GM18951 (cell line): ENCODE measurements around the gene IRF2.
A peak's percentile ranks its signal among the peaks of the same experiment; 100 is the strongest.
"Not testable (repeated sequence)": the region's sequence is repeated elsewhere in the genome, so short reads cannot be mapped to it uniquely, and the experiment has no call there.

ENCODE experiments used
- POLR2A ChIP-seq: IDR thresholded peaks from 4 replicates; pipeline ENCODE4 v1.6.1; 2011; ENCODE audit warnings: mild to moderate bottlenecking; ENCODE audit not compliant: insufficient read length, insufficient read depth; ENCODE audit errors: extremely low read depth
- in situ Hi-C: fragments of 300-500 bp; cut with MboI; formaldehyde crosslinking; loops from one replicate; pipeline ENCODE4 v1.12.0; 2022; ENCODE audit warnings: low sequenced_read_pairs, mixed read lengths, inconsistent platforms; ENCODE audit not compliant: unreplicated experiment

The IRF2 gene

DNA sequence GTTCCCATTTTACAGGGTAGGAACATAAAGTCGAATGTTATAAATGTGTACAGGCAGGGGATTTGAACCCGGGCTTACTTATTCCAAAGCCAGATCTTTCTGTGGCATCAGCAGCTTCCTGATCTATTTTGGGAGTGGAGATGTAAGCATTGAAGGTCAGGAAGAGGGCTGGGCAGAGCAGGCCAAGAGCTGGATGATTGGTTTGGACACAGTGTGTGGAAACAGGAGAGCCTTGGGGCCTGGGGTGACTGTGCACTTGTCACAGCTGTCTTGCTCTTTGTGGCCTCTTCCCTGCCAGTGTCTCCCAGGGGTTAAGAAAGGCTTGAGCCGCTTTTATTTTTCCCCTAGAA, 128.8 kb downstream of the IRF2 start:
- in situ Hi-C loops: no loop called here
- no peak for TF ChIP-seq POLR2A

DNA sequence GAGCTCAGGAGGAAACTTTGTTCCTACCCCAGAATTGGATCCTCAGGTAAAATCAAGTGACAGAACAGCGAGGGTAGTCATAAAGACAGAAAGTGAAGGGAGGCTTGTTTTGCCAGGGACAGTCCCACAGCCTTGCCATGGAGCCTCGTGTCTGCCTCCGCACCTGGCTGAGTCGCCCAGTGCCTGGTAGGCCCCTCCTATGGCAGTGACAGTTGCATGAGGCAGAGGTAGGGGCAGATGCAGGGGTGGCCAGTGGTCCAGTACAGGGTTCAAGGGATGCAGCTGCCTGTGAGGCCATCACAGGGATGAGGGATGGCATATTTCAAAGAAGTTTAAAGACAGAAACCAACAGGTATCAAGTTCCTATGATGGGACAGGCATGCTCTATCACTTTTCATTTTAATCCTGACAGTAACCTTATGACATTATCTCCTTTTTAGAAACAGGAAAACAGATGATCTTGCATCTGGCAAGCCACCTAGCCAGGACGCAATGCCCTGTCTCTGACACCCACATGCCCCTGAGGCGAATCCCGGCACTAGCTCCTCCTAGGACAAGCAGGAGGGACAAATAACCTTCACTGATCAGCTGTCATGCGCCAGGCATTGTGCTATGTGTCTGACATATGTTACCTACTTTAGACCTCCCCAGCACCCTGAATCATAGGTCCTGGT, 129.3 kb downstream of the IRF2 start:
- in situ Hi-C loops: no loop called here
- TF ChIP-seq POLR2A: peak; percentile 27

DNA sequence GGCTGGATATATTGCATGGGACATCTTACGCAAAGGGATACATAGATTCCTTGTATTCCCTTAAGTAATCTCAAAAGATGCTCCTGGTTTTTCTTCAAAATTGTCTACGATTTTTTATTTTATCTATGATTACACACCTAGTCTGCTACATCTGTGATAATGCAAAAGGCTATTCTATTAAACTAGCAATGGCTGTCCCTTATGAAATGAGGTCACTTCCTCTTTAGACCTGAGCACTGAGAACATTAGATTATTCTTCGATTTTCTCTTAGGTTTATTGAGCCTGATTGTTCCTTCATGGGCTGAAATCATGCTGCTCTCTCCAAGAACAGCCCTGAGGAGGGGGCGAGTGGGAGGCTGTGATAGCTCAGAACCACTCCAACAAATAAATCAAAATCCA, 129.9 kb downstream of the IRF2 start:
- in situ Hi-C loops: no loop called here
- no peak for TF ChIP-seq POLR2A

DNA sequence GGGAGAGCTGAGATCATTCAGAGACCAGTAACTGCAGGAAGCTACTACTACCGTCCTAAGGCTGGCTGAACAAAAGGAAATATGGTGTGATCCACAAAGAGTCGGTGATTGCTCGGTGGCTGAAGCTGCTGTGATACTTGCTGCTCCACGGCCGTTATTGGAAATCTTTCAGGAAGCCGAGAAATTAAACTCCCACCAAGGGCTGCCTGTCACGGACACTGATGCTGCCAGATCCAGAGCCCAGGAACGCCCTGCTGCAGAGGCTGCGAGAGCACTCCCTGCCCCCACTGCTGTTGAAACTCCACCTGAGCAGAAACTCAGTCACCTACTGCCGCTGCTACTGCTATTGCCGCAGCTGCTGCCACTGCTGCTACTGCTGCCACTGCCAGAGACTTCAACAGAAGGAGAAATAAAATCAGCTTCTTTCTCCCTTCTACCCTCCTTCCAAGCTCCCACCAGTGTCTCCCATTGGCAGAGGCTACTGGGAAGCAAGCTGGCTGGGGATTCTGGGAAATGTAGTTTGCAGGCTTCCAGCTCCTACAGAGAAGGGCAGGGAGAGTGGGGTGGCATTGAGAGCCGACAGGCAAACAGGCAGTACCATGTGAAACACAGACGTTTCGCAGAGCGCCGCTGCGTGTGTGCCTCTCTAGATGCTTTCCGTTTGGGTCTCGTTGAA, 130.7 kb downstream of the IRF2 start:
- in situ Hi-C loops: no loop called here
- peak; percentile 59 for TF ChIP-seq POLR2A

DNA sequence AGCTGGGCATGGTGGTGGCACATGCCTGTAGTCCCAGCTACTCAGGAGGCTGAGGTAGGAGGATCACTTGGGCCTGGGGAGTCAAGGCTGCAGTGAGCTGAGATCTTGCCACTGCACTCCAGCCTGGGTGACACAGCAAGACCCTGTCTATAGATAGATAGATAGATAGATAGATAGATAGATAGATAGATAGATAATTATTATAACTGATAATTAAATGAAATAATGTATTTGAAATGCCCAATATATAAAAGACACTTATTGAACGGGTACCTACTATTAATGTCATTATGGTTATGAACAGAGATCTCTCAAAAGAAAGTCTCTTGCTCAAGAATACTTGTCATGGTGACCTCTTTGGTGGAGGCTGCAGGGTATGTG, 131.5 kb downstream of the IRF2 start:
- in situ Hi-C loops: not testable (repeated sequence)

DNA sequence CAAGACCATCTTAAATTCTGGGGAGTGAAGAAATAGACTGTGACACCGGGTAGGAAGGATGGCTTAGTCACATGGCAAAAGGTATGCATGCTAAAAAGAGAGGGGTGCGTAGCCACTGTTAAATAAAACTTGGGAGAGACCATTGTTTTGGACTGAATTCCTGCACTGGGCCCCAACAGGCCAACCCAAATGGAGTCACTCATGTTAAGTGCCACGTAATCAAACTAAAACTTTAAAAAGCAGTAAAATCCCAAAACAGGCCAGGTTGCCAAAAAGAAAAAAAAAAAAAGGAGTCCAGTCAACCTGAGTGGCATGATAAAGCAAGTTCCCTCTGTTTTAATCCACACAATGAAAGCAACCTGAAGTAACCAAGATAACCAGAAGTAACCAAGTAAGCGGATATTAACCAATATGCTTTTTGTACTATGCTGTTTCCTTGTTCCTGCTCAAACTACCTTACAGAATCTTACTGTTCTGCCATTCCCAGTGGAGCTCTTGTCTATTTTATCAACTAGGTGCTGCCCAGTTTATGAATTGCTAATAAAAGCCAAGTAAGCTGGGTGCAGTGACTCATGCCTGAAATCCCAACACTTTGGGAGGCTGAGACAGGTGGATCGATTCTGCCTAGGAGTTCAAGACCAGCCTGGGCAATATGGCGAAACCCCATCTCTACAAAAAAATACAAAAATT, 132.0 kb downstream of the IRF2 start:
- no peak for TF ChIP-seq POLR2A
- in situ Hi-C loops: no loop called here

DNA sequence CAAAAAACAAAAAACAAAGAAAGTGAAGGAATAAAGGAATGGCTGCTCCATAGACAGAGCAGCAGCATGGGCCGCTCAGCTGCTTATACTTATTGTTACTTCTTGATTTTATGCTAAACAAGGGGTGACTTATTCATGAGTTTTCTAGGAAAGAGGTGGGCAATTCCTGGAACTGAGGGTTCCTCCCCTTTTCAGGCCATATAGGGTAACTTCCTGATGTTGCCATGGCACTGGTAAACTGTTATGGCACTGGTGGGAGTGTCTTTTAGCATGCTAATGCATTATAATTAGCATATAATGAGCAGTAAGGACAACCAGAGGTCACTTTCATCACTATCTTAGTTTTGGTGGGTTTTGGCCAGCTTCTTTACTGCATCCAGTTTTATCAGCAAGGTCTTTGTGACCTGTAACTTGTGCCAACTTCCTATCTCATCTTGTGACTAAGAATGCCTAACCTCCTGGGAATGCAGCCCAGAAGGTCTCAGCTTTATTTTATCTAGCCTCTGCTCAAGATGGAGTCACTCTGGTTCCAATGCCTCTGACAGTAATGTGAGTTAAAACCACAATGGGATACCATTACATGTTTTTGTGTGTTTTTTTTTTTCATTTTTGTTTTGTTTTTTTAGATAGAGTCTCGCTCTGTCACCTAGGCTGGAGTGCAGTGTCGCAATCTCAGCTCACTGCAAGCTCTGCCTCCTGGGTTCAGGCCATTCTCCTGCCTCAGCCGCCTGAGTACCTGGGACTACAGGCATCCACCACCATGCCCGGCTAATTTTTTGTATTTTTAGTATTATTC, 134.8 kb downstream of the IRF2 start:
- in situ Hi-C loops: not testable (repeated sequence)

DNA sequence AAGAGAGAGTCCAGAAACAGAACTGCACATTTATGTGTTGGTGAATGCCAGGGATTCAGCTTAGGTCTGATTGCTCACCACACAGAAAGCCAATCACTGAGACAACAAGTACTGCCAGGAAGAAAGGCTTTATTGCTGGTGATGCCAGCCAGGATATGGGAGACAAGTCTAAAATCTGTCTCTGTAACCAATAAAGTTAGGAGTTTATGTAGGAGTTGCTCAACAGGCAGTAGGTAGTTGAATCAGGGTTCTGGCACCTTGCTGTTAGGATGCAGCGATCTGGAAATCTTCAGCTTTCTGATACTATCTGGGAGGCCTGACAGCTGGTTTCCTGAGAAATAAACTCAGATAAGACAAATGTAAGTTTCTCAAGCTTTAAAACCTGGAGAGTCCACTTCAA, 136.4 kb downstream of the IRF2 start:
- TF ChIP-seq POLR2A: no peak
- in situ Hi-C loops: no loop called here
